WTC11 (cell line): ENCODE results near the gene ALDH3B1. TPM values are rescaled to one million over a fixed set of nuclear protein-coding genes. Genes with fewer than 3 reads are reported as not detected.
A peak's percentile ranks its signal among the peaks of the same experiment; 100 is the strongest.

Experiments used
- ATAC-seq: fragments of 200-7000 bp; cut with Tn5 transposase; 2 replicates; pipeline ENCODE4 v1.10.0; 2021; ENCODE audit warnings: mild to moderate bottlenecking, moderate library complexity
- CTCF ChIA-PET: fragments of 300-600 bp; sonication (Branson Sonifier 250); formaldehyde crosslinking; loops from one replicate; lab custom pipeline; 2021; ENCODE audit warnings: antibody characterized with exemption; lab: Charles Lee
- POLR2A ChIA-PET: fragments of 350-600 bp; sonication (Branson Sonifier 250); formaldehyde crosslinking; loops from one replicate; lab custom pipeline; 2021; ENCODE audit warnings: antibody characterized with exemption; lab: Charles Lee
- DNase-seq: peaks from one replicate; pipeline ENCODE4 v3.0.0; 2021; ENCODE audit warnings: low spot score
- H3K27ac Mint-ChIP-seq: 2 replicates; pipeline ENCODE4 v1.8.0; 2021; ENCODE audit warnings: mixed read lengths
- H3K27me3 Mint-ChIP-seq: 2 replicates; pipeline ENCODE4 v1.8.0; 2021; ENCODE audit warnings: low read depth, mild to moderate bottlenecking, moderate library complexity, mixed read lengths
- H3K36me3 Mint-ChIP-seq: 2 replicates; pipeline ENCODE4 v1.8.0; 2021; ENCODE audit warnings: mixed read lengths
- H3K4me1 Mint-ChIP-seq: 2 replicates; pipeline ENCODE4 v1.8.0; 2022; ENCODE audit warnings: mixed read lengths
- H3K4me3 Mint-ChIP-seq: 2 replicates; pipeline ENCODE4 v1.8.0; 2021; ENCODE audit warnings: mild to moderate bottlenecking, moderate library complexity, mixed read lengths
- H3K9me3 Mint-ChIP-seq: 2 replicates; pipeline ENCODE4 v1.8.0; 2021; ENCODE audit warnings: mixed read lengths
- CREB1 ChIP-seq: sonication (generic); formaldehyde crosslinking; IDR thresholded peaks from 2 replicates; pipeline ENCODE4 v1.8.0; 2023; ENCODE audit warnings: mild to moderate bottlenecking, missing genetic modification reagents
- EMX1 ChIP-seq: fragments of 250-450 bp; sonication (Bioruptor Pico); IDR thresholded peaks from 2 replicates; pipeline ENCODE4 v1.8.0; 2021; ENCODE audit warnings: mild to moderate bottlenecking
- ETV6 ChIP-seq: sonication (generic); formaldehyde crosslinking; IDR thresholded peaks from 2 replicates; pipeline ENCODE4 v1.8.1; 2022; ENCODE audit warnings: mild to moderate bottlenecking, missing genetic modification reagents
- IRF2 ChIP-seq: sonication (generic); formaldehyde crosslinking; IDR thresholded peaks from 2 replicates; pipeline ENCODE4 v1.8.0; 2022; ENCODE audit warnings: low read depth, missing genetic modification reagents, borderline replicate concordance
- JUN ChIP-seq: sonication (generic); formaldehyde crosslinking; IDR thresholded peaks from 2 replicates; pipeline ENCODE4 v1.8.0; 2023; ENCODE audit warnings: mild to moderate bottlenecking, missing genetic modification reagents
- NFYB ChIP-seq: sonication (generic); formaldehyde crosslinking; conservative IDR thresholded peaks from 2 replicates; pipeline ENCODE4 v1.8.0; 2022; ENCODE audit warnings: low read depth, missing genetic modification reagents
- NR1H2 ChIP-seq: sonication (generic); formaldehyde crosslinking; IDR thresholded peaks from 2 replicates; pipeline ENCODE4 v1.9.0; 2021; ENCODE audit warnings: mild to moderate bottlenecking, moderate library complexity, missing genetic modification reagents
- RORB ChIP-seq: fragments of 250-450 bp; sonication (Bioruptor Pico); IDR thresholded peaks from 2 replicates; pipeline ENCODE4 v1.9.0; 2021; ENCODE audit warnings: mild to moderate bottlenecking
- SMAD4 ChIP-seq: sonication (generic); formaldehyde crosslinking; IDR thresholded peaks from 2 replicates; pipeline ENCODE4 v1.8.0; 2022; ENCODE audit warnings: mild to moderate bottlenecking, missing genetic modification reagents
- SOX15 ChIP-seq: fragments of 250-450 bp; sonication (Bioruptor Pico); IDR thresholded peaks from 2 replicates; pipeline ENCODE4 v1.9.0; 2021; ENCODE audit warnings: mild to moderate bottlenecking
- SP1 ChIP-seq: sonication (generic); formaldehyde crosslinking; conservative IDR thresholded peaks from 2 replicates; pipeline ENCODE4 v1.8.1; 2022; ENCODE audit warnings: missing genetic modification reagents
- TCF7 ChIP-seq: sonication (generic); formaldehyde crosslinking; IDR thresholded peaks from 2 replicates; pipeline ENCODE4 v1.8.0; 2022; ENCODE audit warnings: mild to moderate bottlenecking, low read depth, missing genetic modification reagents, moderate library complexity
- TEAD1 ChIP-seq: sonication (generic); formaldehyde crosslinking; IDR thresholded peaks from 2 replicates; pipeline ENCODE4 v1.8.0; 2022; ENCODE audit warnings: mild to moderate bottlenecking, missing genetic modification reagents
- ZNF263 ChIP-seq: sonication (generic); formaldehyde crosslinking; IDR thresholded peaks from 2 replicates; pipeline ENCODE4 v1.8.1; 2022; ENCODE audit warnings: low read depth, mild to moderate bottlenecking, moderate library complexity, missing genetic modification reagents
- ZNF317 ChIP-seq: sonication (generic); formaldehyde crosslinking; IDR thresholded peaks from 2 replicates; pipeline ENCODE4 v1.8.1; 2023; ENCODE audit warnings: low read depth, mild to moderate bottlenecking, moderate library complexity, missing genetic modification reagents, borderline replicate concordance
- total RNA-seq: library from RNA; stranded (reverse); gene quantifications from 3 replicates; pipeline ENCODE4 v1.2.3, GENCODE V29; 2021
- TF ChIP-seq, protein P1 (sequence below): sonication (generic); formaldehyde crosslinking; IDR thresholded peaks from 2 replicates; pipeline ENCODE4 v1.8.1; 2022; ENCODE audit warnings: mild to moderate bottlenecking, missing genetic modification reagents, moderate library complexity, borderline replicate concordance
- TF ChIP-seq, protein P2 (sequence below): sonication (generic); formaldehyde crosslinking; IDR thresholded peaks from 2 replicates; pipeline ENCODE4 v1.8.1; 2022; ENCODE audit warnings: missing genetic modification reagents, borderline replicate concordance
- TF ChIP-seq, protein P3 (sequence below): sonication (generic); formaldehyde crosslinking; IDR thresholded peaks from 2 replicates; pipeline ENCODE4 v1.8.0; 2022; ENCODE audit warnings: mild to moderate bottlenecking, missing genetic modification reagents
- TF ChIP-seq, protein P4 (sequence below): sonication (generic); formaldehyde crosslinking; IDR thresholded peaks from 2 replicates; pipeline ENCODE4 v1.8.0; 2023; ENCODE audit warnings: missing genetic modification reagents
- TF ChIP-seq, protein P5 (sequence below): sonication (generic); formaldehyde crosslinking; IDR thresholded peaks from 2 replicates; pipeline ENCODE4 v1.8.0; 2022; ENCODE audit warnings: mild to moderate bottlenecking, missing genetic modification reagents
- TF ChIP-seq, protein P6 (sequence below): fragments of 250-450 bp; sonication (Bioruptor Pico); IDR thresholded peaks from 2 replicates; pipeline ENCODE4 v1.9.0; 2021; ENCODE audit warnings: moderate library complexity, mild to moderate bottlenecking, inconsistent platforms, borderline replicate concordance
- TF ChIP-seq, protein P7 (sequence below): sonication (generic); formaldehyde crosslinking; IDR thresholded peaks from 2 replicates; pipeline ENCODE4 v1.8.1; 2023; ENCODE audit warnings: mild to moderate bottlenecking, missing genetic modification reagents, borderline replicate concordance

The ALDH3B1 gene
- total RNA-seq, 1 experiment from 2014 or later: 0.46 TPM

DNA sequence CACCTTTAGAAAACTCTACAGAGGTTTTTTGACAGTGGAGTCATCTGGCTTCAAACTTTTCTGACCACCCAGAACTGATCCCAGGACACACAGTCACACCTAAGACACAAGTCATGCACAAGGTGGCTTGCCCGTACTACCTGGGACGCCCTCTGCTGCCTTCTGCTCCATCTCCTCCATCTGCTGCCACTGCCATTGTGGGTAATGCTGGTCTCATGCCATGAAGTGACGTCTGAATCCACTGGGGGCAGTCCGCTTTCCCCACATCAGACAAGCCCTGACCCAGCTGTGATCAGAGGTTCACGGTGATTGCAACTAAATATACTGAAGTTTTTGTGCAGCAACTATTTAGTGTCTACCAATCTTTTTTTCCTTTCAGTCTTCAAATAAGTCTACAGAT is 14.9 kb downstream of the ALDH3B1 start (continued):
- TF ChIP-seq, protein P1, sequence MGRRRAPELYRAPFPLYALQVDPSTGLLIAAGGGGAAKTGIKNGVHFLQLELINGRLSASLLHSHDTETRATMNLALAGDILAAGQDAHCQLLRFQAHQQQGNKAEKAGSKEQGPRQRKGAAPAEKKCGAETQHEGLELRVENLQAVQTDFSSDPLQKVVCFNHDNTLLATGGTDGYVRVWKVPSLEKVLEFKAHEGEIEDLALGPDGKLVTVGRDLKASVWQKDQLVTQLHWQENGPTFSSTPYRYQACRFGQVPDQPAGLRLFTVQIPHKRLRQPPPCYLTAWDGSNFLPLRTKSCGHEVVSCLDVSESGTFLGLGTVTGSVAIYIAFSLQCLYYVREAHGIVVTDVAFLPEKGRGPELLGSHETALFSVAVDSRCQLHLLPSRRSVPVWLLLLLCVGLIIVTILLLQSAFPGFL (CRISPR knock-in tag): no peak
- TF ChIP-seq ETV6 (CRISPR knock-in tag): no peak
- TF ChIP-seq, all 79 proteins: peak for 0

DNA sequence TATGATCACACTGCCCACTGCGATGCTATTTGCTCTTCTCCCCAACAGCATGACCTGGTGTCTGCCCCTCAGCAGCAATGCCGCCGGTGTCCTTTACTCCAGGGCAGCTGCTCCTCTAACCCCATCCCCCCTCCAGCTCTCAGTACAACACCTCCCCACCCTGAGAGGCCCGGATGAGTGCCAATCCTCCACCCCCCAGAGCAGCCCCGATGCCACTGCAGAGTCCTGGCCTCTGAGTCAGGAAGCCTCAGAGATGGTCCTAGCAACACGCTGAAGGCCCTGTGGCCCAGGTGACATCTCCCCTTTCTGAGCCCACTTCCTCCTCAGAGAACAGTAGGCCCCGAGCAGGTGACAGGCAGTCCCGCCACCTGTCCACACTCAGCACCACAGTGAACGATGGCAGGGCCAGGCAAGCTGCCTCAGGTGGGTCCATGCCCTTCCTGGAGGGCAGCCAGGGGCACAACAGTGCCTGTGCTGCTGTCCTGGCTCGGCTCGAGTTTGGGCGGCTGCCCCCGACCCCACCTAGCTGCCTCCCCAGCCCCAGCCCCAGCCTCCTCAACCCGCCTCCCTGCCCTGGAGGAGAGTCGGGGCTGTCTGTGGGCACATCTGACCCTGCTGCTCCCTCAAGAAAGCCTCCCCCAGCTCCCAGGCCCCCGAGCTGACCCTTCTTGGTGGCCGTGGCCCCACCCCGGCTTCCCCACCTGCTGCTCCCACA is 16.4 kb downstream of the ALDH3B1 start:
- CTCF ChIA-PET: interaction anchor here (0.8 kb wide), 1 partner anchor 17 kb away, joined by 3 read pairs; the partner anchor contains the start of gene ALDH3B1
- no peak for ATAC-seq
- H3K4me3 Mint-ChIP-seq: no peak overlapping the region
- TF ChIP-seq IRF2 (CRISPR knock-in tag) (no peak), RORB (no peak), ZNF317 (CRISPR knock-in tag) (no peak), TEAD1 (CRISPR knock-in tag) (no peak), EMX1 (no peak), JUN (CRISPR knock-in tag) (no peak)
- TF ChIP-seq, protein P2, sequence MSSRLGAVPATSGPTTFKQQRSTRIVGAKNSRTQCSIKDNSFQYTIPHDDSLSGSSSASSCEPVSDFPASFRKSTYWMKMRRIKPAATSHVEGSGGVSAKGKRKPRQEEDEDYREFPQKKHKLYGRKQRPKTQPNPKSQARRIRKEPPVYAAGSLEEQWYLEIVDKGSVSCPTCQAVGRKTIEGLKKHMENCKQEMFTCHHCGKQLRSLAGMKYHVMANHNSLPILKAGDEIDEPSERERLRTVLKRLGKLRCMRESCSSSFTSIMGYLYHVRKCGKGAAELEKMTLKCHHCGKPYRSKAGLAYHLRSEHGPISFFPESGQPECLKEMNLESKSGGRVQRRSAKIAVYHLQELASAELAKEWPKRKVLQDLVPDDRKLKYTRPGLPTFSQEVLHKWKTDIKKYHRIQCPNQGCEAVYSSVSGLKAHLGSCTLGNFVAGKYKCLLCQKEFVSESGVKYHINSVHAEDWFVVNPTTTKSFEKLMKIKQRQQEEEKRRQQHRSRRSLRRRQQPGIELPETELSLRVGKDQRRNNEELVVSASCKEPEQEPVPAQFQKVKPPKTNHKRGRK: no peak
- TF ChIP-seq, all 79 proteins: peak for 0
- POLR2A ChIA-PET: no interaction called here
- Mint-ChIP-seq H3K27me3 (no peaks in the 10 kb centered on the region), H3K27ac (peak overlapping the region; percentile 21; the same call in 1 of the 2 replicates), H3K4me1 (peaks cover 15% of the 10 kb centered on the region), H3K36me3 (no peaks in the 10 kb centered on the region), H3K9me3 (no peaks in the 10 kb centered on the region)
- DNase-seq: no peak

DNA sequence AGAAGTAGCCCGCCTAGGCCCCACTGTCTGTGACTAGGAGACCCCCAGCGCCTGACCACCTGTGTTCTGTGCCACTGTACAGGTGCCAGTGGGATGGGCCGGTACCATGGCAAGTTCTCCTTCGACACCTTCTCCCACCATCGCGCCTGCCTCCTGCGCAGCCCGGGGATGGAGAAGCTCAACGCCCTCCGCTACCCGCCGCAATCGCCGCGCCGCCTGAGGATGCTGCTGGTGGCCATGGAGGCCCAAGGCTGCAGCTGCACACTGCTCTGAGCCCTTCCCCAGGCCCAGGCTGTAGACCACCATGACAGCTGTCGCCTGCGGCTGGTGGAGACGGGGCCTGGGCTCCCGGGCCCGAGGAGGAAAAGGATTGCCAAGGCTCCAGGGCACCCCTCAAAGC is 17.5 kb downstream of the ALDH3B1 start:
- Mint-ChIP-seq H3K36me3 (no peaks in the 10 kb centered on the region), H3K9me3 (no peaks in the 10 kb centered on the region), H3K27me3 (no peaks in the 10 kb centered on the region), H3K4me3 (no peak overlapping the region), H3K27ac (no peak overlapping the region), H3K4me1 (peaks cover 19% of the 10 kb centered on the region)
- no peak for ATAC-seq
- no peak for DNase-seq
- ChIA-PET CTCF (no interaction called here), POLR2A (no interaction called here)
- TF ChIP-seq, protein P3, sequence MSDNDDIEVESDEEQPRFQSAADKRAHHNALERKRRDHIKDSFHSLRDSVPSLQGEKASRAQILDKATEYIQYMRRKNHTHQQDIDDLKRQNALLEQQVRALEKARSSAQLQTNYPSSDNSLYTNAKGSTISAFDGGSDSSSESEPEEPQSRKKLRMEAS (CRISPR knock-in tag): no peak
- TF ChIP-seq NR1H2 (CRISPR knock-in tag) (no peak), SP1 (CRISPR knock-in tag) (no peak), NFYB (no peak), ZNF263 (CRISPR knock-in tag) (no peak), TCF7 (CRISPR knock-in tag) (no peak), SMAD4 (CRISPR knock-in tag) (no peak), SOX15 (CRISPR knock-in tag) (no peak), CREB1 (CRISPR knock-in tag) (no peak)
- TF ChIP-seq, protein P4, sequence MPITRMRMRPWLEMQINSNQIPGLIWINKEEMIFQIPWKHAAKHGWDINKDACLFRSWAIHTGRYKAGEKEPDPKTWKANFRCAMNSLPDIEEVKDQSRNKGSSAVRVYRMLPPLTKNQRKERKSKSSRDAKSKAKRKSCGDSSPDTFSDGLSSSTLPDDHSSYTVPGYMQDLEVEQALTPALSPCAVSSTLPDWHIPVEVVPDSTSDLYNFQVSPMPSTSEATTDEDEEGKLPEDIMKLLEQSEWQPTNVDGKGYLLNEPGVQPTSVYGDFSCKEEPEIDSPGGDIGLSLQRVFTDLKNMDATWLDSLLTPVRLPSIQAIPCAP: no peak
- TF ChIP-seq, protein P5, sequence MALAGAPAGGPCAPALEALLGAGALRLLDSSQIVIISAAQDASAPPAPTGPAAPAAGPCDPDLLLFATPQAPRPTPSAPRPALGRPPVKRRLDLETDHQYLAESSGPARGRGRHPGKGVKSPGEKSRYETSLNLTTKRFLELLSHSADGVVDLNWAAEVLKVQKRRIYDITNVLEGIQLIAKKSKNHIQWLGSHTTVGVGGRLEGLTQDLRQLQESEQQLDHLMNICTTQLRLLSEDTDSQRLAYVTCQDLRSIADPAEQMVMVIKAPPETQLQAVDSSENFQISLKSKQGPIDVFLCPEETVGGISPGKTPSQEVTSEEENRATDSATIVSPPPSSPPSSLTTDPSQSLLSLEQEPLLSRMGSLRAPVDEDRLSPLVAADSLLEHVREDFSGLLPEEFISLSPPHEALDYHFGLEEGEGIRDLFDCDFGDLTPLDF (CRISPR knock-in tag): no peak
- TF ChIP-seq, protein P6, sequence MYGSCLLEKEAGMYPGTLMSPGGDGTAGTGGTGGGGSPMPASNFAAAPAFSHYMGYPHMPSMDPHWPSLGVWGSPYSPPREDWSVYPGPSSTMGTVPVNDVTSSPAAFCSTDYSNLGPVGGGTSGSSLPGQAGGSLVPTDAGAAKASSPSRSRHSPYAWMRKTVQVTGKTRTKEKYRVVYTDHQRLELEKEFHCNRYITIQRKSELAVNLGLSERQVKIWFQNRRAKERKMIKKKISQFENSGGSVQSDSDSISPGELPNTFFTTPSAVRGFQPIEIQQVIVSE (CRISPR knock-in tag): no peak
- TF ChIP-seq, protein P7, sequence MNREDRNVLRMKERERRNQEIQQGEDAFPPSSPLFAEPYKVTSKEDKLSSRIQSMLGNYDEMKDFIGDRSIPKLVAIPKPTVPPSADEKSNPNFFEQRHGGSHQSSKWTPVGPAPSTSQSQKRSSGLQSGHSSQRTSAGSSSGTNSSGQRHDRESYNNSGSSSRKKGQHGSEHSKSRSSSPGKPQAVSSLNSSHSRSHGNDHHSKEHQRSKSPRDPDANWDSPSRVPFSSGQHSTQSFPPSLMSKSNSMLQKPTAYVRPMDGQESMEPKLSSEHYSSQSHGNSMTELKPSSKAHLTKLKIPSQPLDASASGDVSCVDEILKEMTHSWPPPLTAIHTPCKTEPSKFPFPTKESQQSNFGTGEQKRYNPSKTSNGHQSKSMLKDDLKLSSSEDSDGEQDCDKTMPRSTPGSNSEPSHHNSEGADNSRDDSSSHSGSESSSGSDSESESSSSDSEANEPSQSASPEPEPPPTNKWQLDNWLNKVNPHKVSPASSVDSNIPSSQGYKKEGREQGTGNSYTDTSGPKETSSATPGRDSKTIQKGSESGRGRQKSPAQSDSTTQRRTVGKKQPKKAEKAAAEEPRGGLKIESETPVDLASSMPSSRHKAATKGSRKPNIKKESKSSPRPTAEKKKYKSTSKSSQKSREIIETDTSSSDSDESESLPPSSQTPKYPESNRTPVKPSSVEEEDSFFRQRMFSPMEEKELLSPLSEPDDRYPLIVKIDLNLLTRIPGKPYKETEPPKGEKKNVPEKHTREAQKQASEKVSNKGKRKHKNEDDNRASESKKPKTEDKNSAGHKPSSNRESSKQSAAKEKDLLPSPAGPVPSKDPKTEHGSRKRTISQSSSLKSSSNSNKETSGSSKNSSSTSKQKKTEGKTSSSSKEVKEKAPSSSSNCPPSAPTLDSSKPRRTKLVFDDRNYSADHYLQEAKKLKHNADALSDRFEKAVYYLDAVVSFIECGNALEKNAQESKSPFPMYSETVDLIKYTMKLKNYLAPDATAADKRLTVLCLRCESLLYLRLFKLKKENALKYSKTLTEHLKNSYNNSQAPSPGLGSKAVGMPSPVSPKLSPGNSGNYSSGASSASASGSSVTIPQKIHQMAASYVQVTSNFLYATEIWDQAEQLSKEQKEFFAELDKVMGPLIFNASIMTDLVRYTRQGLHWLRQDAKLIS: no peak
